Superior temporal gyrus (tissue), 1 donor: ENCODE results near the gene RET.

ENCODE experiments used
- DNase-seq: peaks from one replicate; pipeline ENCODE4 v3.0.0-alpha.2; 2016; ENCODE audit errors: extremely low spot score

Gene RET

GRCh38 chr10:43170491-43170890 is 93.6 kb downstream of the RET start:
- no peak for DNase-seq

GRCh38 chr10:43172645-43173044 is 95.8 kb downstream of the RET start:
- no peak for DNase-seq

GRCh38 chr10:43173120-43173519 is 96.3 kb downstream of the RET start:
- no peak for DNase-seq

GRCh38 chr10:43174969-43175368 is 98.1 kb downstream of the RET start:
- no peak for DNase-seq

GRCh38 chr10:43176271-43176670 is 99.4 kb downstream of the RET start:
- DNase-seq, result no peak

- DNase-seq, result no peak
Measured at GRCh38 chr10:43177595-43177994, 100.7 kb downstream of the RET start.
